Caco-2 (cell line): ENCODE measurements around the gene CLTB. TPM values are rescaled to one million over a fixed set of nuclear protein-coding genes. Genes with fewer than 3 reads are reported as not detected.

Experiments used
- BruUV-seq: library from RNA; stranded (reverse); fragments of 400-500 nt; replicated peaks from 2 replicates; lab custom pipeline; 2021; lab: Mats Ljungman, UMichigan
- CTCF ChIA-PET: fragments of 300-600 bp; sonication (Branson Sonifier 250); formaldehyde crosslinking; loops from one replicate; lab custom pipeline; 2022; ENCODE audit warnings: antibody characterized with exemption; lab: Charles Lee
- POLR2A ChIA-PET: fragments of 300-600 bp; sonication (Branson Sonifier 250); formaldehyde crosslinking; loops from one replicate; lab custom pipeline; 2022; ENCODE audit warnings: antibody characterized with exemption; lab: Charles Lee
- DNase-seq, 2 experiments: peaks; one replicate each; pipeline versions ENCODE4 v3.0.0 to v3.0.0-alpha.2; 2020 to 2022
- H3K27me3 ChIP-seq: replicated peaks from 2 replicates; pipeline ENCODE4 v1.6.0; 2011; ENCODE audit warnings: low read length; ENCODE audit not compliant: control insufficient read depth, insufficient read depth
- H3K36me3 ChIP-seq: 2 replicates; pipeline ENCODE4 v1.5.1; 2011; ENCODE audit warnings: low read length; ENCODE audit not compliant: control insufficient read depth, insufficient read depth
- H3K4me1 ChIP-seq: fragments of 250-450 bp; sonication (Bioruptor Pico); 2 replicates; pipeline ENCODE4 v1.5.1; 2020; ENCODE audit warnings: mild to moderate bottlenecking
- H3K4me3 ChIP-seq: 2 replicates; pipeline ENCODE4 v1.5.1; 2011; ENCODE audit warnings: low read depth, mild to moderate bottlenecking, control low read depth, low read length
- H3K9me3 ChIP-seq: fragments of 250-450 bp; sonication (Bioruptor Pico); 2 replicates; pipeline ENCODE4 v1.5.1; 2020; ENCODE audit warnings: mild to moderate bottlenecking, moderate library complexity
- H3K27ac Mint-ChIP-seq: one replicate; pipeline ENCODE4 v1.8.0; 2022; ENCODE audit warnings: mixed read lengths; ENCODE audit not compliant: unreplicated experiment
- H3K27me3 Mint-ChIP-seq: one replicate; pipeline ENCODE4 v1.8.0; 2022; ENCODE audit warnings: mixed read lengths; ENCODE audit not compliant: insufficient read depth, unreplicated experiment
- H3K36me3 Mint-ChIP-seq: one replicate; pipeline ENCODE4 v1.8.0; 2022; ENCODE audit warnings: mild to moderate bottlenecking, mixed read lengths; ENCODE audit not compliant: insufficient read depth, unreplicated experiment
- H3K4me1 Mint-ChIP-seq: one replicate; pipeline ENCODE4 v1.8.0; 2022; ENCODE audit warnings: low read depth, mixed read lengths; ENCODE audit not compliant: unreplicated experiment
- H3K4me3 Mint-ChIP-seq: one replicate; pipeline ENCODE4 v1.8.0; 2022; ENCODE audit warnings: mild to moderate bottlenecking, moderate library complexity, mixed read lengths; ENCODE audit not compliant: unreplicated experiment
- H3K9me3 Mint-ChIP-seq: one replicate; pipeline ENCODE4 v1.8.0; 2022; ENCODE audit warnings: mixed read lengths; ENCODE audit not compliant: unreplicated experiment
- CTCF ChIP-seq, 2 experiments: fragments of 200-600 bp in 1 of 2; IDR thresholded peaks; 1 replicate in 1 of 2; 2 replicates in 1 of 2; pipeline versions ENCODE4 v1.5.1 to v1.8.0; 2011 to 2022; ENCODE audit warnings: antibody characterized with exemption in 1 of 2, control low read depth in 1 of 2, inconsistent platforms in 1 of 2, low read depth in 1 of 2, low read length in 1 of 2, mild to moderate bottlenecking in 1 of 2, moderate library complexity in 1 of 2; ENCODE audit not compliant: insufficient read depth in 1 of 2, severe bottlenecking in 1 of 2, unreplicated experiment in 1 of 2
- intact Hi-C: fragments of 100-400 bp; cut with micrococcal nuclease; formaldehyde crosslinking; loops from one replicate; pipeline ENCODE4 v1.10.0; 2022; ENCODE audit not compliant: unreplicated experiment
- total RNA-seq: library from RNA; stranded (reverse); gene quantifications from 2 replicates; pipeline ENCODE4 v1.2.3, GENCODE V29; 2022

The CLTB gene
- total RNA-seq, 1 experiment from 2014 or later: 78.9 TPM

- Histone ChIP-seq H3K9me3 (no peaks in the 10 kb centered on the region), H3K27me3 (no peaks in the 10 kb centered on the region), H3K4me1 (peaks cover 10% of the 10 kb centered on the region), H3K36me3 (no peaks in the 10 kb centered on the region), H3K4me3 (no peak overlapping the region)
- H3K27me3 Mint-ChIP-seq: no peaks in the 10 kb centered on the region
- intact Hi-C loops: no loop called here
- H3K4me1 Mint-ChIP-seq: peaks cover 12% of the 10 kb centered on the region
- ChIA-PET POLR2A (interaction anchor here (0.5 kb wide), 1 partner anchor 205 kb away, joined by 4 read pairs; no protein-coding TSS in a partner anchor), CTCF (interaction anchor here (0.6 kb wide), 1 partner anchor 8 kb away, joined by 3 read pairs; no protein-coding TSS in a partner anchor)
- no peak for TF ChIP-seq CTCF (IDR thresholded peaks at IDR 0.05; ENCODE audit: insufficient read depth in 1 of 2, low read depth in 1 of 2, low read length in 1 of 2, severe bottlenecking in 1 of 2, unreplicated experiment in 1 of 2)
- no peaks in the 10 kb centered on the region for H3K36me3 Mint-ChIP-seq
- peak; percentile 26 to 44 for DNase-seq
- no peaks in the 10 kb centered on the region for H3K9me3 Mint-ChIP-seq
- no TSS peak for BruUV-seq
- H3K27ac Mint-ChIP-seq: no peak overlapping the region
- H3K4me3 Mint-ChIP-seq: no peak overlapping the region
Observed at GRCh38 chr5:176441921-176442323, 25.6 kb upstream of the CLTB start.

- no TSS peak for BruUV-seq
- intact Hi-C loops: no loop called here
- peaks cover 6% of the 10 kb centered on the region; the same call in 1 of the 2 replicates for H3K4me1 ChIP-seq
- no peaks in the 10 kb centered on the region for H3K36me3 ChIP-seq
- no peaks in the 10 kb centered on the region for H3K36me3 Mint-ChIP-seq
- no peaks in the 10 kb centered on the region for H3K9me3 ChIP-seq
- ChIA-PET POLR2A (no interaction called here), CTCF (interaction anchor here (0.6 kb wide), 1 partner anchor 9 kb away, joined by 3 read pairs; no protein-coding TSS in a partner anchor)
- H3K27me3 Mint-ChIP-seq: no peaks in the 10 kb centered on the region
- H3K27me3 ChIP-seq: no peaks in the 10 kb centered on the region
- no peaks in the 10 kb centered on the region for H3K9me3 Mint-ChIP-seq
- H3K27ac Mint-ChIP-seq: no peak overlapping the region
- peaks cover 12% of the 10 kb centered on the region for H3K4me1 Mint-ChIP-seq
- no peak overlapping the region for H3K4me3 ChIP-seq
- no peak for TF ChIP-seq CTCF (IDR thresholded peaks at IDR 0.05; ENCODE audit: insufficient read depth in 1 of 2, low read depth in 1 of 2, low read length in 1 of 2, severe bottlenecking in 1 of 2, unreplicated experiment in 1 of 2)
- H3K4me3 Mint-ChIP-seq: no peak overlapping the region
- DNase-seq: no peak
Observed at GRCh38 chr5:176440927-176441706, 24.8 kb upstream of the CLTB start.

- no peak overlapping the region for H3K27ac Mint-ChIP-seq
- no peak overlapping the region for H3K4me3 Mint-ChIP-seq
- no peak for TF ChIP-seq CTCF (IDR thresholded peaks at IDR 0.05; ENCODE audit: insufficient read depth in 1 of 2, low read depth in 1 of 2, low read length in 1 of 2, severe bottlenecking in 1 of 2, unreplicated experiment in 1 of 2)
- BruUV-seq: no TSS peak
- H3K27me3 Mint-ChIP-seq: no peaks in the 10 kb centered on the region
- ChIA-PET POLR2A (no interaction called here), CTCF (no interaction called here)
- Histone ChIP-seq H3K36me3 (no peaks in the 10 kb centered on the region), H3K4me1 (peaks cover 6% of the 10 kb centered on the region; the same call in 1 of the 2 replicates), H3K4me3 (no peak overlapping the region), H3K27me3 (no peaks in the 10 kb centered on the region), H3K9me3 (no peaks in the 10 kb centered on the region)
- H3K4me1 Mint-ChIP-seq: peaks cover 12% of the 10 kb centered on the region
- H3K36me3 Mint-ChIP-seq: no peaks in the 10 kb centered on the region
- no peaks in the 10 kb centered on the region for H3K9me3 Mint-ChIP-seq
- DNase-seq: no peak
- intact Hi-C loops: no loop called here
Observed at GRCh38 chr5:176438959-176439757, 22.8 kb upstream of the CLTB start.
